ENCODE results near the gene ETV6. TPM values are rescaled to one million over a fixed set of nuclear protein-coding genes. Genes with fewer than 3 reads are reported as not detected.

The ETV6 gene
- total and polyA plus RNA-seq, 9 of the 15 experiments (the other 6 are each of a cell fraction or from before 2014, with no cell fraction given), result 0.81 to 12.7 (median 4.1) TPM

DNA sequence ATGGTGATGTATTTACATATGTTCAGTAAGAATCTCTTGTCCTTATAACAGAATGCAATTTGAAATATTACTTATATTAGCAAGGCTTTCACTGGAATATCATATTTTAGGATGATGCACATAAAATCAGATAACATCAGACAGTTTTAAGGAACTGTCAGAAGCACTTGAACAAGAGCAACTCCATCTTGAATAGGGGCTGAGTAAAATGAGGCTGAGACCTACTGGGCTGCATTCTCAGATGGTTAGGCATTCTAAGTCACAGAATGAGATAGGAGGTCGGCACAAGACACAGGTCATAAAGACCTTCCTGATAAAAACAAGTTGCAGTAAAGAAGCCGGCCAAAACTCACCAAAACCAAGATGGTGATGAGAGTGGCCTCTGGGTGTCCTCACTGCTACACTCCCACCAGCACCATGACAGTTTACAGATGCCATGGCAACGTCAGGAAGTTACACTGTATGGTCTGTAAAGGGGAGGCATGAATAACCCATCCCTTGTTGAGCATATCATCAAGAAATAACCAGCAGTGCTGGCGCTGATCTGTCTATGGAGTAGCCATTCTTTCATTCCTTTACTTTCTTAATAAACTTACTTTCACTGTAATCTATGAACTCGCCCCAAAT lies 27.6 kb upstream of the ETV6 start (continued):
- TF ChIP-seq FOXM1 (IDR thresholded peaks at IDR 0.05; ENCODE audit: low read depth) (no peak), FOXM1 (CRISPR knock-in tag; IDR thresholded peaks at IDR 0.05; ENCODE audit: low read depth) (no peak), RB1 (IDR thresholded peaks at IDR 0.05; ENCODE audit: low read depth) (no peak), MEF2A (IDR thresholded peaks at IDR 0.05; ENCODE audit: control insufficient read depth, low read depth, low read length) (no peak), HDAC8 (tag; IDR thresholded peaks at IDR 0.05) (peak; percentile 35; the same call in 1 of the 2 replicates), SMAD4 (CRISPR knock-in tag; conservative IDR thresholded peaks at IDR 0.05) (peak; percentile 54; the same call in 1 of the 2 replicates), SRSF1 (IDR thresholded peaks at IDR 0.05; ENCODE audit: low read depth, low read length) (no peak), ZNF785 (CRISPR knock-in tag; IDR thresholded peaks at IDR 0.05) (no peak)
- TF ChIP-seq, protein P1, sequence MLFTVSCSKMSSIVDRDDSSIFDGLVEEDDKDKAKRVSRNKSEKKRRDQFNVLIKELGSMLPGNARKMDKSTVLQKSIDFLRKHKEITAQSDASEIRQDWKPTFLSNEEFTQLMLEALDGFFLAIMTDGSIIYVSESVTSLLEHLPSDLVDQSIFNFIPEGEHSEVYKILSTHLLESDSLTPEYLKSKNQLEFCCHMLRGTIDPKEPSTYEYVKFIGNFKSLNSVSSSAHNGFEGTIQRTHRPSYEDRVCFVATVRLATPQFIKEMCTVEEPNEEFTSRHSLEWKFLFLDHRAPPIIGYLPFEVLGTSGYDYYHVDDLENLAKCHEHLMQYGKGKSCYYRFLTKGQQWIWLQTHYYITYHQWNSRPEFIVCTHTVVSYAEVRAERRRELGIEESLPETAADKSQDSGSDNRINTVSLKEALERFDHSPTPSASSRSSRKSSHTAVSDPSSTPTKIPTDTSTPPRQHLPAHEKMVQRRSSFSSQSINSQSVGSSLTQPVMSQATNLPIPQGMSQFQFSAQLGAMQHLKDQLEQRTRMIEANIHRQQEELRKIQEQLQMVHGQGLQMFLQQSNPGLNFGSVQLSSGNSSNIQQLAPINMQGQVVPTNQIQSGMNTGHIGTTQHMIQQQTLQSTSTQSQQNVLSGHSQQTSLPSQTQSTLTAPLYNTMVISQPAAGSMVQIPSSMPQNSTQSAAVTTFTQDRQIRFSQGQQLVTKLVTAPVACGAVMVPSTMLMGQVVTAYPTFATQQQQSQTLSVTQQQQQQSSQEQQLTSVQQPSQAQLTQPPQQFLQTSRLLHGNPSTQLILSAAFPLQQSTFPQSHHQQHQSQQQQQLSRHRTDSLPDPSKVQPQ (CRISPR knock-in tag; IDR thresholded peaks at IDR 0.05; ENCODE audit: borderline replicate concordance), result no peak
- TF ChIP-seq, protein P2, sequence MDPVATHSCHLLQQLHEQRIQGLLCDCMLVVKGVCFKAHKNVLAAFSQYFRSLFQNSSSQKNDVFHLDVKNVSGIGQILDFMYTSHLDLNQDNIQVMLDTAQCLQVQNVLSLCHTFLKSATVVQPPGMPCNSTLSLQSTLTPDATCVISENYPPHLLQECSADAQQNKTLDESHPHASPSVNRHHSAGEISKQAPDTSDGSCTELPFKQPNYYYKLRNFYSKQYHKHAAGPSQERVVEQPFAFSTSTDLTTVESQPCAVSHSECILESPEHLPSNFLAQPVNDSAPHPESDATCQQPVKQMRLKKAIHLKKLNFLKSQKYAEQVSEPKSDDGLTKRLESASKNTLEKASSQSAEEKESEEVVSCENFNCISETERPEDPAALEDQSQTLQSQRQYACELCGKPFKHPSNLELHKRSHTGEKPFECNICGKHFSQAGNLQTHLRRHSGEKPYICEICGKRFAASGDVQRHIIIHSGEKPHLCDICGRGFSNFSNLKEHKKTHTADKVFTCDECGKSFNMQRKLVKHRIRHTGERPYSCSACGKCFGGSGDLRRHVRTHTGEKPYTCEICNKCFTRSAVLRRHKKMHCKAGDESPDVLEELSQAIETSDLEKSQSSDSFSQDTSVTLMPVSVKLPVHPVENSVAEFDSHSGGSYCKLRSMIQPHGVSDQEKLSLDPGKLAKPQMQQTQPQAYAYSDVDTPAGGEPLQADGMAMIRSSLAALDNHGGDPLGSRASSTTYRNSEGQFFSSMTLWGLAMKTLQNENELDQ (CRISPR knock-in tag; IDR thresholded peaks at IDR 0.05; ENCODE audit: borderline replicate concordance), result no peak
- TF ChIP-seq, protein P3, sequence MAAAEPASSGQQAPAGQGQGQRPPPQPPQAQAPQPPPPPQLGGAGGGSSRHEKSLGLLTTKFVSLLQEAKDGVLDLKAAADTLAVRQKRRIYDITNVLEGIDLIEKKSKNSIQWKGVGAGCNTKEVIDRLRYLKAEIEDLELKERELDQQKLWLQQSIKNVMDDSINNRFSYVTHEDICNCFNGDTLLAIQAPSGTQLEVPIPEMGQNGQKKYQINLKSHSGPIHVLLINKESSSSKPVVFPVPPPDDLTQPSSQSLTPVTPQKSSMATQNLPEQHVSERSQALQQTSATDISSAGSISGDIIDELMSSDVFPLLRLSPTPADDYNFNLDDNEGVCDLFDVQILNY (CRISPR knock-in tag; IDR thresholded peaks at IDR 0.05), result no peak
- TF ChIP-seq, protein P4, sequence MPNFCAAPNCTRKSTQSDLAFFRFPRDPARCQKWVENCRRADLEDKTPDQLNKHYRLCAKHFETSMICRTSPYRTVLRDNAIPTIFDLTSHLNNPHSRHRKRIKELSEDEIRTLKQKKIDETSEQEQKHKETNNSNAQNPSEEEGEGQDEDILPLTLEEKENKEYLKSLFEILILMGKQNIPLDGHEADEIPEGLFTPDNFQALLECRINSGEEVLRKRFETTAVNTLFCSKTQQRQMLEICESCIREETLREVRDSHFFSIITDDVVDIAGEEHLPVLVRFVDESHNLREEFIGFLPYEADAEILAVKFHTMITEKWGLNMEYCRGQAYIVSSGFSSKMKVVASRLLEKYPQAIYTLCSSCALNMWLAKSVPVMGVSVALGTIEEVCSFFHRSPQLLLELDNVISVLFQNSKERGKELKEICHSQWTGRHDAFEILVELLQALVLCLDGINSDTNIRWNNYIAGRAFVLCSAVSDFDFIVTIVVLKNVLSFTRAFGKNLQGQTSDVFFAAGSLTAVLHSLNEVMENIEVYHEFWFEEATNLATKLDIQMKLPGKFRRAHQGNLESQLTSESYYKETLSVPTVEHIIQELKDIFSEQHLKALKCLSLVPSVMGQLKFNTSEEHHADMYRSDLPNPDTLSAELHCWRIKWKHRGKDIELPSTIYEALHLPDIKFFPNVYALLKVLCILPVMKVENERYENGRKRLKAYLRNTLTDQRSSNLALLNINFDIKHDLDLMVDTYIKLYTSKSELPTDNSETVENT (CRISPR knock-in tag; IDR thresholded peaks at IDR 0.05), result no peak
- TF ChIP-seq, protein P5, sequence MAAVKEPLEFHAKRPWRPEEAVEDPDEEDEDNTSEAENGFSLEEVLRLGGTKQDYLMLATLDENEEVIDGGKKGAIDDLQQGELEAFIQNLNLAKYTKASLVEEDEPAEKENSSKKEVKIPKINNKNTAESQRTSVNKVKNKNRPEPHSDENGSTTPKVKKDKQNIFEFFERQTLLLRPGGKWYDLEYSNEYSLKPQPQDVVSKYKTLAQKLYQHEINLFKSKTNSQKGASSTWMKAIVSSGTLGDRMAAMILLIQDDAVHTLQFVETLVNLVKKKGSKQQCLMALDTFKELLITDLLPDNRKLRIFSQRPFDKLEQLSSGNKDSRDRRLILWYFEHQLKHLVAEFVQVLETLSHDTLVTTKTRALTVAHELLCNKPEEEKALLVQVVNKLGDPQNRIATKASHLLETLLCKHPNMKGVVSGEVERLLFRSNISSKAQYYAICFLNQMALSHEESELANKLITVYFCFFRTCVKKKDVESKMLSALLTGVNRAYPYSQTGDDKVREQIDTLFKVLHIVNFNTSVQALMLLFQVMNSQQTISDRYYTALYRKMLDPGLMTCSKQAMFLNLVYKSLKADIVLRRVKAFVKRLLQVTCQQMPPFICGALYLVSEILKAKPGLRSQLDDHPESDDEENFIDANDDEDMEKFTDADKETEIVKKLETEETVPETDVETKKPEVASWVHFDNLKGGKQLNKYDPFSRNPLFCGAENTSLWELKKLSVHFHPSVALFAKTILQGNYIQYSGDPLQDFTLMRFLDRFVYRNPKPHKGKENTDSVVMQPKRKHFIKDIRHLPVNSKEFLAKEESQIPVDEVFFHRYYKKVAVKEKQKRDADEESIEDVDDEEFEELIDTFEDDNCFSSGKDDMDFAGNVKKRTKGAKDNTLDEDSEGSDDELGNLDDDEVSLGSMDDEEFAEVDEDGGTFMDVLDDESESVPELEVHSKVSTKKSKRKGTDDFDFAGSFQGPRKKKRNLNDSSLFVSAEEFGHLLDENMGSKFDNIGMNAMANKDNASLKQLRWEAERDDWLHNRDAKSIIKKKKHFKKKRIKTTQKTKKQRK (IDR thresholded peaks at IDR 0.05; ENCODE audit: borderline replicate concordance, low read depth, low read length), result no peak
- TF ChIP-seq, protein P6, sequence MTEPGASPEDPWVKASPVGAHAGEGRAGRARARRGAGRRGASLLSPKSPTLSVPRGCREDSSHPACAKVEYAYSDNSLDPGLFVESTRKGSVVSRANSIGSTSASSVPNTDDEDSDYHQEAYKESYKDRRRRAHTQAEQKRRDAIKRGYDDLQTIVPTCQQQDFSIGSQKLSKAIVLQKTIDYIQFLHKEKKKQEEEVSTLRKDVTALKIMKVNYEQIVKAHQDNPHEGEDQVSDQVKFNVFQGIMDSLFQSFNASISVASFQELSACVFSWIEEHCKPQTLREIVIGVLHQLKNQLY (CRISPR knock-in tag; conservative IDR thresholded peaks at IDR 0.05), result no peak
